ENCODE measurements around the gene EXOSC6.
"Not testable (repeated sequence)": the region's sequence is repeated elsewhere in the genome, so short reads cannot be mapped to it uniquely, and the experiment has no call there.

GRCh38 chr16:70197611-70198010, 54.1 kb downstream of the EXOSC6 start:
- TF ChIP-seq POLR2A, CTCF (IDR thresholded peaks at IDR 0.05): not testable (repeated sequence)
